ENCODE measurements around the gene KLHL26.
A peak's percentile ranks its signal among the peaks of the same experiment; 100 is the strongest.

The KLHL26 gene

GRCh38 chr19:18616023-18616422 lies 20.8 kb upstream of the KLHL26 start:
- no peak for DNase-seq

- DNase-seq = no peak
Observed at GRCh38 chr19:18617562-18617961, 19.3 kb upstream of the KLHL26 start.

- no peak for DNase-seq
Observed at GRCh38 chr19:18618236-18618635, 18.6 kb upstream of the KLHL26 start.

GRCh38 chr19:18620311-18620710 lies 16.5 kb upstream of the KLHL26 start:
- DNase-seq = no peak

DNA sequence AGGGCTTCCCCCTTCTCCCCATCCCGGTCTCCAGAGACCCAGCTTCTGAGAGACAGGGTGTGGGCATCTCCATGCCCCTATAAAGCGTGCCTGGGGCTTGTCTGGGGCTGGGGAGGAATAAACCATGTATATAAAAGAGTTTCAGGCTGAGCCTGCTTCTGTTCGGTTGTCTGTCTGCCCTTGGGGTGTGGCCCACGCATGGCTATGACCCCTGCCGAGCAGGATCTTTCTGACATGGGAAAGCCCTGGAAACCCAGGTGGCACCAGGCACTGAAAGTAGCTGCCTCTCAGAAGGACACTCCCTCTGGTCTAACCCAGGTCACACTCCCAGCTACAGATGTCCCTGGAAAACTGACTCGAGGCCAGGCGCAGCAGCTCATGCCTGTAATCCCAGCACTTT lies 15.9 kb upstream of the KLHL26 start:
- DNase-seq = peak; percentile 37

- DNase-seq = no peak
Observed at GRCh38 chr19:18626906-18627305, 9.9 kb upstream of the KLHL26 start.

DNA sequence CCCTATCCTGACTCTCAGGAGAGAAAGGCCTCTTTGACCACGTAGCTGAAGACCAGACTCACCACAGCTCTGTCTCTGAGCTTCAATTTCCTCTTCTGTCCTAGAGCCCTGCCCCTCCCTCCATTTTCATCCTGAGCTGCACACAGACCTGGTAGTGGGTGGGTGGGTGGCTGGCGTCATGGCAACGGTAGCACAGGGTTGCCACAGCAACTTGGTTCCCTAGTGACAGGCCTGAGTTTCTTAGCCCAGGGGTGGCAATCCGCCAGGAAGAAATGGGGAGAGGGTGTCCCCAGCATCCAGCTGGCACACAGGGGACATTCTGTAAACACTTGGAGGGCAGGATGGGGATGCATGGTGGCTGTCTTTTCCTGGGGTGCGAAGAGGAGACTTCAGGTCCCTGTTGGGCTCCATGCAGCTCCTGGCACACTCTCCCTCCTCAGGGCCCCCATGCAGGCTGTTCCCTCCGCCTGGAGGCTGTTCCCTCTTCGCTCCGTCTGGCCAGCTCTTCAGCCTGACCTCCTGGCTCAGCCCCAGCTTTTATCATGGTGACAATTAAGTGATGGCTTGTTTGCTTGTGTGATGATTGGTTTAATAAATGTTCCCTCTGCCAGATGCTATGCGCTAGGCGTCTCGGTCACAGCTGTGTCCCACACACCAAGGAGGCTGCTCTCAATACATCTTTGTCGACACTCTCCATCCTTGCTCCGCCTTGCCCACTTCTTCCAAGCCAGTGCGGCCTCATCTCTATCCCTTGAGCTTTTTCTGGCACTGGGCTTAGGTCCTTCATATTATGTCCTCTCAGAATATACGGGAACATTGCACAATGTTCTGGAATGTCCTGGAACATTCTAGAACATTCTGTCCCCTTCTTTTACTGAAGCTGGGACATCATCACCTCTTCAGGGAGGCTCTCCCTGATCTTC lies 7.4 kb upstream of the KLHL26 start:
- DNase-seq = peak; percentile 83

GRCh38 chr19:18633321-18633720 lies 3.5 kb upstream of the KLHL26 start:
- peak; percentile 81 for DNase-seq

DNA sequence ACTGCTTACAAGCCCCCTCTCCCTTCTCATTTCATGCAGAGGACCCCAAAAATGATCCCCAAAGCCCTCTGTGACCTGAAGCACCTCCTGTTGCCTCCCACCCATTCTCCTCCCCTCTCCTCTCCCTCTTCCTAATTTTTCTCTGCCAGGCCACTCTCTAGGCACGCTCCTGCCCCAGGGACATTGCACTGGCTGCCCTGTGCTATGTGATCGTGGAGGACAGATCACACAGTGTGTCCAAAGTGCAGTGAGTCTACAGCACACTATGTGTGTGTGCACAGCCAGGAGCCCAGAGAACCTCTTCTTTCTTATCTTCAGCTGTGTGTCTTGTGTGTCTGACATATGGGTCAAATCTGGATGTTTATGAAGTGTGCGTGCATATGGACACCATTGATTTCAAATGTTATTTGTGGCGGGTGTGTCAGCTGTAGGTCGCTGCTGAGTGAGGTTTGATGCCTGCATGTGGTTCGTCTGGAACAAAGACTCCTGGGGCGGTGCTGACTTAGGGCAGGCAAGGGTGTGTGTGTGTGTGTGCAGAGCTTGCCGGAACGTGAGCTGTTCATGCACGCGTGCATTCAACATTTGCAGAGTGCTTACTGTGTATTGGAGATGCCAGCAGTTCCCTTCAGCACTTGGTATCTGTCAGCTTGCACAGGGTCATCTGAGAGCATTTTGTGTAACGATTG lies 2.1 kb upstream of the KLHL26 start:
- peak; percentile 82 for DNase-seq

GRCh38 chr19:18635831-18636182 lies 1.0 kb upstream of the KLHL26 start:
- no peak for DNase-seq

- DNase-seq = peak; percentile 99
Observed at GRCh38 chr19:18636183-18636968, 452 bp upstream of the KLHL26 start.

DNA sequence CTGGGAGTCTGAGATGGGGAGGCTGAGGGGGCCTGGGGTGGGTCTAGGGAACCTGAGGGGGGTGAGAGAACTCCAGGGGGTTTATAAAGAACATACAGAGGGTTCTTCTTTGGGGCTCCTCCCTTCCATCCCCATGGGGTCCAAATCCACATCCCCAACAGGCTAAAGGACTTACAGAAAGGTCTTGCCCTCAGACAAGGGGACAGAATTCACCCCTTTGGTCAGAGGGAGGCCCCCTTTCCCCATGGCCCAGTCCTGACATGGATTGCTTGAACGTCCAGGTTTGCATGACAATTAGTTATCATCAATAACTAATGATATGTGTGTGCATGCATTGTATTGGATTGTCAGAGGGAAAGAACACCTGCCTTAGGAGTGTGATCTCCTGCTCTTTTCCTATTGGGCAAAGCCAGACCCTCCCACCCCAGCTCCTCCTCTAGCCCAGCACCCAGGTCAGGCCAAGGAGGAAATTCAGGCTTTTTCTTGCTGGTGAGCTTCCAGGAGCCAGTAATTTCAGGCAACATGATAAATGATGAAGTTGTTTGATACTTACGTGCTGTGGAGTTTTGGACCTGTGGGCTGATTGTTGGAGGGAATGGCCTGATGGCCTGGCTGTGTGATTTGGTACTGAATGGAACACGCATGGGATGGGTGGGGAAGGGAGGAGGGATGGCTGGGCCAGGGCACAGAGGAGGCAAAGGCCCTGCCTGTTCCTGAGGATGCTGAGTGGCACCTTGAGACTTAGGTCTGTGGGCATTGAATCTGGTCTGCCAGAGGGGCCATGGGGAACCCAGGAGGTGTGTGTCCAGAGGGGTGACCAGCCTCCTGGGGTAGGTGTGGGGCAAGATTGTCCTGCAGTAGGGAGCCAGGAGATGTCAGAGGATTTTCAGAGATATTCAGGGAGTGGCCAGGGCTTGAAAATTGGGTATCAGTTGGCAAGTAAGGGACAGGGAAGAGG lies 1.1 kb downstream of the KLHL26 start:
- peak; percentile 55 for DNase-seq

GRCh38 chr19:18639706-18640243 lies 2.9 kb downstream of the KLHL26 start:
- DNase-seq = no peak

GRCh38 chr19:18644196-18645034 lies 7.6 kb downstream of the KLHL26 start:
- DNase-seq = no peak

DNA sequence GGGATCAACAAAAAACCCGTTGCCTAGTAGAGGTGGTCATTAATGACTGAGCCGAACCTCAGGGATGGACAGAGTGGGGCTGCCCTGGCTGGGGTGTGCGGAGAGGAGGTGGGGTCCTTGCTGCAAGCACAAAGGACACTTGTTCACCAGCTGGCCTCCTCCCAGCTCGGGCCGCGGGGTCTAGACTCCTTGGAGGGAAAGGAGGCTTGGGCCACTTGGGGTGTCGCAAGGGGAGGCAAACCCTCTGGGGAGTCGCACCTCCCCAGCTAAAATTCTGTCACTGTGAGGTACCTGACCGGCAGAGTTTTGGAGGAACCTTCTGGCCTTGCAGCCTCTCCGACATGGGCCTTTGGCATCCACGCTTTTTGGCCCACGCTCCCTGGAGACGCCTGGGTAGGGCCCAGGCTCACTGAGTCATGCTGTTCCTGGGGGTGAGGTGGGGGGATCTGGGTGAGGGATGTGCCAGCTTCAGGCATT lies 8.2 kb downstream of the KLHL26 start:
- no peak for DNase-seq

GRCh38 chr19:18646535-18647370 lies 9.9 kb downstream of the KLHL26 start:
- DNase-seq = peak; percentile 25

- no peak for DNase-seq
Observed at GRCh38 chr19:18647371-18647767, 10.5 kb downstream of the KLHL26 start.

DNA sequence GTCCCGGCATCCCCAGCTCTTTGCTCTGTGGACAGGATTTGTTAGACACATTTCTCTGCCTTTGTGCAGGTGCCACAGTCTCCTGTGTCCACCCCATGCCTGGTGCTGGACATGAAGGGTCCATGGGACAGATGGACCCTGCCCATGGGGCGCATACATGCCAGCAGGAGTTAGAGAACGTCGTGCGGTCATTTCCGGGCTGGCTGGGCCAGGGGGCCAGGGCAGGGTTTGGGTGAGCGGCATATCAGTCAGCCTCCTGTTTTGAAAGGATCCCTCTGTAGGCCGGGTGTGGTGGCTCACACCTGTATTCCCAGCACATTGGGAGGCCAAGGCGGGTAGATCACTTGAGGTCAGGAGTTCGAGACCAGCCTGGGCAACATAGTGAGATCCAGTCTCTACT lies 11.0 kb downstream of the KLHL26 start:
- no peak for DNase-seq

DNA sequence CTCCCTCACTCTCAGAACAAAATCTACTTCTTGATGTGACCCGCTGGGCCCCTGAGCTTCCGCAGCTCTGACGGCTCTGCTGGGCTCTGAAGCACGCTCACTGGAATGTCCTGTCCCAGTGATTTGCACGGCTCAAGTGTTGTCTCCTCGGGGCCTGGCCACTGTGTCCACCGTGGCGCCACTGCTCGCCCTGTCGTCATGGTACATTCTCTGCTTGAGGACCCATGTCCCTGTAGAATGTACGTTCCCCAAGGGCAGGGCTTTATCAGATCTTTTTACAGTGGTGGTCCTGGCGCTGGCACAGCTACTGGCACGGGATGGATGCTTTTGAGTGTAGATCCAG lies 12.1 kb downstream of the KLHL26 start:
- DNase-seq = no peak

Data from NCI-H69 (cell line).